NCI-H510A (cell line): ENCODE measurements around the gene TRIM77.
"Not testable (repeated sequence)": the region's sequence is repeated elsewhere in the genome, so short reads cannot be mapped to it uniquely, and the experiment has no call there.

Experiments
- DNase-seq: peaks from one replicate; lab custom pipeline; 2025; lab: John Stamatoyannopoulos, UW

Gene TRIM77, protein sequence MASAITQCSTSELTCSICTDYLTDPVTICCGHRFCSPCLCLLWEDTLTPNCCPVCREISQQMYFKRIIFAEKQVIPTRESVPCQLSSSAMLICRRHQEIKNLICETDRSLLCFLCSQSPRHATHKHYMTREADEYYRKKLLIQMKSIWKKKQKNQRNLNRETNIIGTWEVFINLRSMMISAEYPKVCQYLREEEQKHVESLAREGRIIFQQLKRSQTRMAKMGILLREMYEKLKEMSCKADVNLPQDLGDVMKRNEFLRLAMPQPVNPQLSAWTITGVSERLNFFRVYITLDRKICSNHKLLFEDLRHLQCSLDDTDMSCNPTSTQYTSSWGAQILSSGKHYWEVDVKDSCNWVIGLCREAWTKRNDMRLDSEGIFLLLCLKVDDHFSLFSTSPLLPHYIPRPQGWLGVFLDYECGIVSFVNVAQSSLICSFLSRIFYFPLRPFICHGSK

DNA sequence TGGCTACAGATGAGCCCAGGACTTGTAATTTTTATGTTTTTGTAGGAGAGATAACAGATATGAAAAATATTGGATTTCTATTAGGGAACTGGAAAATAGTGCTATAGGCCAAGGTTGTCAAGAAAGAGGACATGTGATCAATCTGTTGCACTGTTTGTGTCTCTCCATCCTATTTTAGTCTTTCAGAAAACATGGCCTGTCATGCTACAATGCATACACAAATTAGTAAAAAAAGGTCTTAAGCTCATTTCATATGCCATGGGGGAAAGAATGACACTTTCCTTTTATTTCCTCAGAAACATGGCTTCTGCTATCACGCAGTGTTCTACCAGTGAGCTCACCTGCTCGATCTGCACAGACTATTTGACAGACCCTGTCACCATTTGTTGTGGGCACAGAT lies at the start of gene TRIM77:
TSS of gene TRIM77 (plus strand) at position 301 of the 400 bp plus-strand sequence. CDS start at position 301, 0 bp downstream.
- not testable (repeated sequence) for DNase-seq

DNA sequence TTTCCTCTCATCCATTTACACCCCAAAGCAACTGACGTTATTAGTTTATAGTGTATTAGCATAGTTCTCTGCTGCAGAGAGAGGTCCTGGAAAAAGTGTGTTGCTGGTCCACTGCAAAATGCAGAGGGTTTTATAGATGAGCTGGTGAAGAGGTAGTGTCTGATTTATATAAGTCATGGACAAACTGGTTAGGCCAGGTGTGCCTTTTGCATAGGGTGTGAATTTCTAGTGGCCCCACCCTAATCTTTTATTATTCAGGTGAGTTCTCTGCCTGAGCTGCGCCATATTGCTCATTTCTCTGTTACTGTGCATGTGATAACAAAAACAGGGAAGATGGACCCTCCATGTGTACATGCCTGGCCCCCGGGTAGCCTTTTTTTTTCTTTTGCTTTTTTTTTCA lies 43.1 kb upstream of the TRIM77 start:
- DNase-seq: peak; percentile 23

- not testable (repeated sequence) for DNase-seq
Observed at GRCh38 chr11:89668158-89668557, 41.9 kb upstream of the TRIM77 start.

- not testable (repeated sequence) for DNase-seq
Observed at GRCh38 chr11:89669586-89669985, 40.5 kb upstream of the TRIM77 start.

DNA sequence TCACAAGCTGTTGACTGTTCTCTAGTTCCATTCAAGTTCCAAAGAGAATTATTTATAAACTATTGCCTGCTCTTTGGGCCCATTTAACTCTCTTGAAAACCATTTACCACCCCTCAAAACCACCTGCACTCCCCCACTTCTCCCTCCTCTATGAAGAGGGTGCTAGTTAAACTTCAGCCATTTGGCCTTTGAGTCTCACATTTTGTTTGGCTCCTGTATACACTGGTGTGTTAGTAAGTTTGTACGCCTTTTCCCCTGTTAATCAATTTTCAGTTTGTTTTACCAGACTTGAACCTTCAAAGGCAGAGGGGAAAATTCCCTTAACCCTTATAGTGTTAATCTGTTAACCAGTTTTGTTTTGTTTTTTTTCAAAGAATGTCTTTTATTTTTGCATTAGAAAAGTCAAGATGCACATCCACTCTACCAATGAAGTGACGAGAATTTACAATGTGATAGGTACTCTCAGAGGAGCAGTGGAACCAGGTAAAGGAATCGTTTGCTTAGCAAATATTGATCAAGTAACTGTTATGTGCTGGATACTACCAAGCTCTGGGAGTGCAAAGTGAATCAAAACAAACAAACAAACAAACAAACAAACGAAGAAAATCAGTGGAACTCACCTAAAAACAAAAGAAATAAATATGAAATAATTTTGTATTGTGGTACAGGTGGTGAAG lies 40.0 kb upstream of the TRIM77 start:
- not testable (repeated sequence) for DNase-seq

DNA sequence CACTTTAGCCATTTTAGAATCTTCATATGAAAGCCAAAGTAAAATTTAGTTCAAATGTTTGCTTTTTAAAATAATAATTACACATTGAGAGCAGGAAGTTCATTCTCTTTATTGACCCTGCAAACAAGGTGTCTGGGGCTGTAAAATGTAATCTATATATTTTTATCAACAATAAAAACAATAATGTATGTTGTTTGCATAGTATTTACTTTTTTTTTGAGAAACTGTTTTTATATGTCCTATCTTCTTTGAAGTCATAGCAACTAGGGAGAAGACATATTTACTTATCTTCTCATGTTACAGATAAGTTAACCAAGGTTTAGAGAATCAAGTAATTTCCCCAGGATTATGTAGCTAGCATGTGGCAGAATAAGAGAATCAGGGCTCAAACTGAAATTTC lies 37.6 kb upstream of the TRIM77 start:
- not testable (repeated sequence) for DNase-seq

DNA sequence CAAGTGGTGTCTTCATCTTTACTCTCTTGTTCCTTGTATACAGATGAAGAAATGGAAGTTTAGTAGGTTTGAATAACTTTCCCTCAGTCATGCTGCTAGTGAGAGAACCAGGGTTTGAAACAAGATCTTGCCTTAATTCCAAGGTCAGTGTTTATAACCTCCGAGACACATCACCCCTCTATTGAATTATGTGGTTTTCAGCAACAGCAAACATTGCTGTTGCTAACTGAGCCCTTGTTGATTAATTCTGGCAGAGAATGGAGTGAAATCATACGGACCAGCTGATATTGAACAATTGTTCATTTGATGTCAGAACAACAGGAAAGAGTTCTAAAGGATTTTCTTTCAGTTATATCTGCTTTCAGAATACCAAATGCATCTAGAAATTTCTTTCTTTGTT lies 36.7 kb upstream of the TRIM77 start:
- DNase-seq: not testable (repeated sequence)

DNA sequence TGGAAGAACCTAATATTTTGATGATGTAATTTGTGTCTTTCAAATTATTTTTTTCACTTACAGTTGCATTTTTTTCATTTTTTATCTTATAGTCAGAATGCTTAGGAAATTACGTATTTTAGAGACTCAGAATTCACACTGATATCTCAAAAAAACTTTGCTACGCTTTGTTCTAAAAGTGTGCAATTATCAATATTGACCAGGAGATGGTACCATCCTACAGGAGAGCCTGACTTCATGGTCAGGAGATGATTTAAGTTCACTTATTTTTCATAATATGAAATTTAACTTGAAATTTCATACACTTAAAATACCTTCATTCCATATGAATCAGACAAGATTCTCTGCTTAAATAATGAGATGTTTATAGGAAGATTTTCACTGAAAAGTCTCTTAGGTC lies 34.7 kb upstream of the TRIM77 start:
- not testable (repeated sequence) for DNase-seq

DNA sequence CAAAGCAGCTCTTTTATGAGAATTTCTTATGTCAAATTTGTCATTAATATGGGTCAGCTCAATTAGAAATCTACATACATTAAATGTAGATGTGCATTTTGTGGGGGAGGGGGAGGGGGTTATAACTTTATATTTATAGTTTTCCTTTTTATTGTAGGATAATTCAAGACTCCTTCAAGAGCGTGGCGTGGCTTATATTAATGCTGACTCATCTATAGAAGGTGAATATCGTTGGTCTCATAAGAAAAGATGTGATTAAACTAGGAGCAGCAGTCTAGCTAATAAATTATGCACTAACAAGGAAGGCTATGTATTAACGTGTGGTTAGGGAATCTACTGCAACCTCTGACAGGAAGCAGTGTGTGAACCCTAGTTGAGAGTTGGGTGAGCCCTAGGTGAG lies 34.2 kb upstream of the TRIM77 start:
- DNase-seq: not testable (repeated sequence)

GRCh38 chr11:89707080-89707479 lies 3.0 kb upstream of the TRIM77 start:
- DNase-seq: not testable (repeated sequence)

DNA sequence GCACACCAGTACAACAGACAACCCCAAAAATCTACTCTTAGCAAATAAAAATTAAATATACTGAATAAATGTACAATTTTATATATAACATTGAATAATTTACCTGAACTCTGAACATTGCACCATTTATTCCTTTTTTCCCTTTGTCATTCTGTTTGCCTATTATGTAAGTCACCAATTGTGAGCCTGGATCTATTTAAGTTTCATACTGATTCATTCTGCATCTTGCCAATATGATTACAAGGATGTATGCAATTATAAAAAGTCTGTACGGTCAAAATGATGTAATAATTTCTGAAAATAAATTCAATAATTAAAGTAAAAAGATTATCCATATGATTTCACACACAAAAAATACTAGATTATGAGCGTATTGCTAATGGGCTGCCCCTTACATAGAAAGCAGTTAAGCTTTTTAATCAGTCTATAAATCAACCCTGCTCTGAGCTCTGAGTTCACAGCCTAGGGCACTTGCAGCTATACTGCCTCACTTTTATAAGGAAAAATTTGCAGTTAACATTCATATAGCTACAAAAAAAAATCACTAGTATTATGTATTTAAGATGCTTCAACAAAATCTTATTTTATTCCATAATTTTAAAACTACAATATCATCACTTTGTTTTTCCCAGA lies 14.9 kb downstream of the TRIM77 start:
- not testable (repeated sequence) for DNase-seq

DNA sequence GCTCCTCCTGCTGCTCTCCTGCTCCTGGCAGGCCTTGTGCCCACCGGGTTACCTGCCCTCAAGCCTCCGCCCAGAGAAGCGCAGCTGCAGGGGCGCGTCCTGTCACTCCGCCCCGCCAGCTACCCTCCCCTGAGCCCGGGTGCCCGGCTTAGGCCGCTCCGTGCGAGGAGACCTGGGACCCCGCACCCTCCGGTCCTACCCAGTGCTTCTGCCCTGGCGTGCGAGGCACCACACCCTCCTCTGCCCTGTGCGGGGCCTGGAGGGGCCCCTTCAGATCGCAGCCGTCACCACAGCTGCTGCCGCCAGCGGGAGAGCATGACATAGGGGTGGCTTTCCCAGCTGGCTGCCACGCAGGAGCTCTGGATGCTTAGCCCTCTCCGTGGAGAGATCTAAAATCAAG lies 20.1 kb downstream of the TRIM77 start:
- not testable (repeated sequence) for DNase-seq

DNA sequence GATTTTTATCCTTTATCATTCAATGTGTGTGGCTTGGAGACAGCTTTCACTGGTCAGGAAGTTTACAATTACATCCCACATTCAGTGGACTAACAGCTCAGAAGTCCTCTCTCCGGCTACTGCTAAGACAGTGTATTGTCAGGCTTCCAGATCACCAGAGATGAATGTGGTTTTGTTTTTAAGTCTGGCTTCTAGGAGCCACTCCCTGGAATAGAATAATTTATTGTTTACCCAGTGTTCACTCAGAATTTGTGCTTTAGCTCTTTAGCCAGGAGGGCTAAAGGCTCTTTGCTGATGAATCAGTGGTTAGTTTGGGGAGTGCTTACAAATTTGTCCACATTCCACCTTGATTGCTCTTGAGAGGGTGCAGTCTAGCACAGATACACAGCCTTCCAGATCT lies 26.5 kb downstream of the TRIM77 start:
- no peak for DNase-seq

GRCh38 chr11:89737116-89737515 lies 27.0 kb downstream of the TRIM77 start:
- no peak for DNase-seq

DNA sequence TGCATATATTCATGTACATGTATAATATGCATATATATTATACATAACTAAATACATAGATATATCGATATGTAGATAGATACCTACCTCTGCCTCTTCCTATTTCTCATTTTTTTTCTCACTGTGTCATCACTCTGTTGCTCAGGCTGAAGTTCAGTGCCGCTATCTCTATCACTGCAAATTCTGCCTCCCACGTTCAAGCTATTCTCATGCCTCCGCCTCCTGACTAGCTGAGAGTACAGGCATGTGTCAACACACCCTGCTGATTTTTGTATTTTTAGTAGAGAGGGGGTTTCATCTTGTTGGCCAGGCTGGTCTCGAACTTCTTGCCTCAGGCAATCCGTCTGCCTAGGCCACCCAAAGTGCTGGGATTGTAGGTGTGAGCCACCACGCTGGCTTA lies 31.3 kb downstream of the TRIM77 start:
- not testable (repeated sequence) for DNase-seq

- DNase-seq: not testable (repeated sequence)
Observed at GRCh38 chr11:89744158-89744557, 34.1 kb downstream of the TRIM77 start.

DNA sequence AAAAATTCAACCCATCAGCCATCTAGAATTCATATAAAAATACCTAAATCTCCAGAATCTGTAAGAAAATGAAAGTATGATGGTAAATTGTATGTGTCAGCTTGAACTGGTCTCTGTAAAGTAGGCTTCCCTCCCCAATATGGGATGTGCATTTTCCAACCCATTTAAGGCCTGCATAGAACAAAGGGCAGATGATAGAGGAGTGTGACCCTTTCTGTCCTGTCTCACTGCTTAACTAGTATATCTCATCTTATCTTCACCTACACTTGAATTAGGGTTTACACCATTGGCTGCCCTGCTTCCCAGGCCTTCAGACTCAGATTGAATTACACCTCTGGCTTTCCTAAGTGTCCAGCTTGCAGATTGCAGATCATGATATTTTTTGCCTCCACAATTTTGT lies 40.7 kb downstream of the TRIM77 start:
- not testable (repeated sequence) for DNase-seq
